H1 (cell line): ENCODE data around the gene MARK3. TPM values are rescaled to one million over a fixed set of nuclear protein-coding genes. Genes with fewer than 3 reads are reported as not detected.

ENCODE experiments used
- HDAC6 ChIP-seq: IDR thresholded peaks from one replicate; pipeline ENCODE4 v1.7.1; 2012; ENCODE audit warnings: low read depth, mild to moderate bottlenecking, inconsistent platforms, low read length, moderate library complexity
- POLR2A ChIP-seq, 2 experiments: IDR thresholded peaks; 1 replicate in 1 of 2; 2 replicates in 1 of 2; pipeline ENCODE4 v1.6.1; 2011; ENCODE audit warnings: low read depth in 2 of 2, low read length in 2 of 2, mild to moderate bottlenecking in 2 of 2; ENCODE audit errors: control extremely low read depth in 1 of 2
- TAF1 ChIP-seq: IDR thresholded peaks from 2 replicates; pipeline ENCODE4 v1.6.1; 2011; ENCODE audit warnings: mild to moderate bottlenecking, low read depth, low read length
- polyA plus RNA-seq, 7 experiments: library from polyadenylated mRNA; depleted of rRNA in 3 of 7; stranded (reverse) in 5 of 7; unstranded in 2 of 7; fragments of >200 nt in 5 of 7; fragments of 200-250 nt in 2 of 7; gene quantifications; 1 replicate in 5 of 7; 2 replicates in 1 of 7; 4 replicates in 1 of 7; pipeline versions ENCODE4 v1.2.1 to v1.2.3, GENCODE V29; 2011 to 2013; ENCODE audit warnings: missing spikeins in 2 of 7, mixed read lengths in 2 of 7
- total RNA-seq: library from RNA; stranded (reverse); fragmentation: NEBNext Ultra II Directional; extraction: Animal tissue kit (Norgen Biotek cat#: 25700); gene quantifications from 2 replicates; pipeline ENCODE4 v1.2.1, GENCODE V29; 2021

MARK3 gene
- total and polyA plus RNA-seq, 2 of the 8 experiments (the other 6 are each of a cell fraction or from before 2014, with no cell fraction given) = 39.4 to 76.9 TPM

- TF ChIP-seq TAF1 (peak; percentile 69; the same call in 1 of the 2 replicates), HDAC6 (no peak), POLR2A (IDR thresholded peaks at IDR 0.05; ENCODE audit: control extremely low read depth in 1 of 2, low read depth in 2 of 2, low read length in 2 of 2) (peak in 1 of 2 experiments; percentile 59; a peak in 1 of 3 replicates)
Observed at GRCh38 chr14:103528587-103529382, 143.6 kb downstream of the MARK3 start, which contains the start of gene TRMT61A (continued).
